HepG2 (cell line): ENCODE measurements around the gene MAN1B1. TPM values are rescaled to one million over a fixed set of nuclear protein-coding genes. Genes with fewer than 3 reads are reported as not detected.

Experiments used
- DNMT1 ChIP-seq: sonication (generic); formaldehyde crosslinking; IDR thresholded peaks from 2 replicates; pipeline ENCODE4 v1.5.1; 2020; ENCODE audit warnings: mild to moderate bottlenecking, missing genetic modification reagents
- EED ChIP-seq: sonication (generic); formaldehyde crosslinking; IDR thresholded peaks from 2 replicates; pipeline ENCODE4 v1.5.0; 2020; ENCODE audit warnings: mild to moderate bottlenecking, missing genetic modification reagents
- MLLT10 ChIP-seq: sonication (generic); formaldehyde crosslinking; IDR thresholded peaks from 2 replicates; pipeline ENCODE4 v1.4.0; 2020; ENCODE audit warnings: missing genetic modification reagents
- SSRP1 ChIP-seq: IDR thresholded peaks from 2 replicates; pipeline ENCODE4 v1.6.1; 2016; ENCODE audit warnings: control low read depth
- ZMYM3 ChIP-seq: sonication (generic); formaldehyde crosslinking; IDR thresholded peaks from 2 replicates; pipeline ENCODE4 v1.5.1; 2020; ENCODE audit warnings: mild to moderate bottlenecking, missing genetic modification reagents
- ZNF7 ChIP-seq: IDR thresholded peaks from 2 replicates; pipeline ENCODE4 v1.6.1; 2016; ENCODE audit warnings: missing biosample characterization, missing genetic modification reagents
- ZNF766 ChIP-seq: sonication (generic); formaldehyde crosslinking; IDR thresholded peaks from 2 replicates; pipeline ENCODE4 v1.5.0; 2020; ENCODE audit warnings: missing genetic modification reagents, borderline replicate concordance
- ZNF777 ChIP-seq: sonication (generic); formaldehyde crosslinking; IDR thresholded peaks from 2 replicates; pipeline ENCODE4 v1.4.0; 2020; ENCODE audit warnings: missing genetic modification reagents
- polyA plus RNA-seq, 8 experiments: library from polyadenylated mRNA; depleted of rRNA in 3 of 8; stranded (reverse) in 7 of 8; unstranded in 1 of 8; fragments of >200 nt; fragmentation: Illumina TruSeq in 4 of 8; extraction: Trizol in 4 of 8; gene quantifications; 2 replicates each; pipeline versions ENCODE4 v1.2.1 to v1.2.3, GENCODE V29; 2011 to 2016; ENCODE audit warnings: low read depth in 4 of 8, missing spikeins in 1 of 8, mixed read lengths in 1 of 8; ENCODE audit not compliant: insufficient read depth in 1 of 8
- total RNA-seq, 5 experiments: library from RNA; depleted of rRNA; stranded (reverse); fragments of >200 nt; fragmentation: Illumina TruSeq; extraction: Trizol; gene quantifications; 2 replicates each; pipeline ENCODE4 v1.2.3, GENCODE V29; 2016; ENCODE audit warnings: low read depth in 1 of 5
- TF ChIP-seq, protein P1 (sequence below): sonication (generic); formaldehyde crosslinking; IDR thresholded peaks from 2 replicates; pipeline ENCODE4 v1.5.0; 2020; ENCODE audit warnings: mild to moderate bottlenecking, missing genetic modification reagents
- TF ChIP-seq, protein P2 (sequence below): sonication (generic); formaldehyde crosslinking; IDR thresholded peaks from 2 replicates; pipeline ENCODE4 v1.4.0; 2020; ENCODE audit warnings: missing genetic modification reagents, borderline replicate concordance
- TF ChIP-seq, protein P3 (sequence below), 2 experiments: IDR thresholded peaks; 2 replicates each; pipeline ENCODE4 v1.6.1; 2011 to 2012; ENCODE audit warnings: low read length in 2 of 2, borderline replicate concordance in 1 of 2, low read depth in 1 of 2, mild to moderate bottlenecking in 1 of 2, moderate library complexity in 1 of 2
- TF ChIP-seq, protein P4 (sequence below): IDR thresholded peaks from 2 replicates; pipeline ENCODE4 v1.6.1; 2016; ENCODE audit warnings: mild to moderate bottlenecking, missing biosample characterization, missing genetic modification reagents
- TF ChIP-seq, protein P5 (sequence below): IDR thresholded peaks from 2 replicates; pipeline ENCODE4 v1.6.1; 2012; ENCODE audit warnings: inconsistent platforms
- TF ChIP-seq, protein P6 (sequence below): sonication (generic); formaldehyde crosslinking; conservative IDR thresholded peaks from 2 replicates; pipeline ENCODE4 v1.4.0; 2020; ENCODE audit warnings: mild to moderate bottlenecking, missing genetic modification reagents, moderate library complexity

Gene MAN1B1
- total and polyA plus RNA-seq, 2 of the 13 experiments (the other 11 are each of a cell fraction or from before 2014, with no cell fraction given), result 48.9 to 59.5 TPM

DNA sequence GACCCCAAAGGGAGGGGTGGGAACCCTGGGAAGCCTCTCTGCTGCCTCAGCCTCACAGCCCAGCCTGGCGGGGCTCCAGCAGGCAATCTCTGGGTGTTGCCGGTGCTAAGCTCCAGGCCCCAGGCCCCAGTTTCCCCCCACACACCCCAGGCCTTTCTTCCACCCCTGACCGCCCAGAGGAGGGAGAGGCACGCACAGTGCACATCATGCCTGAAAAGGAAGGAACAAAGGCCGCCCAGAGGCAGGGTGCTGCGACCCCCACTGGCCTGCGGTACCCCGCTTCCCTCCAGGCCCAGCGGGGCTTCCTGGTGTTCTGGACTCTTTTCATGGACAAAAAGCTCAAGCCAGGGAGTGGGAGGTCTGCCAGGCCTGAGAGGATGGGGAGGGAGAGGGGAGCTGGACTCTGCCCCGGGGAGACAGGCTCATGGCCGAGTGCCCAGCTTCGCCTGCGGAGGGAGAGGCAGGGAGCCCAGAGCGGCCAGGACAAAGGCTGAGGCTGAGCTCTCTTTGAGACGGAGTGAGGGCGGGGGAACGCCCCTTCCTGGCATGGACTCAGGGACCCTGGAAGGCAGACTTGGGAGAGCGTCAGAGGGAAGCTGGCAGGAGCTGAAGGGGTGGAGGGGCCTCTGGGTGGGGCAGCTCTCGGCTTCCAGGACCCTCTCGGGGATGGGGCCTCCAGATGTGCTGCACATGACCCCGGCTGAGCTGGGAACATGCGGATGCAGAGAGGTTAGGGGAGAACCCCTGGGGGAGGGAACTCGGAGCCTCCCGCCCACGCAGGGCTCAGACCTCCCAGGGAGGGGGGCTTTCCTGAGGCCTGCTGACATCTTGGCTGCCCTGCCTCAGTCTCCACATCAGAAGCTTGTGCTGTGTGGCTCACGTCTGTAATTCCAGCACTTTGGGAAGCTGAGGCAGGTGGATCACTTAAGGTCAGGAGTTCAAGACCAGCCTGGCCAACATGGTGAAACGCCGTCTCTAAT is 31.1 kb upstream of the MAN1B1 start (continued):
- TF ChIP-seq, protein P1, sequence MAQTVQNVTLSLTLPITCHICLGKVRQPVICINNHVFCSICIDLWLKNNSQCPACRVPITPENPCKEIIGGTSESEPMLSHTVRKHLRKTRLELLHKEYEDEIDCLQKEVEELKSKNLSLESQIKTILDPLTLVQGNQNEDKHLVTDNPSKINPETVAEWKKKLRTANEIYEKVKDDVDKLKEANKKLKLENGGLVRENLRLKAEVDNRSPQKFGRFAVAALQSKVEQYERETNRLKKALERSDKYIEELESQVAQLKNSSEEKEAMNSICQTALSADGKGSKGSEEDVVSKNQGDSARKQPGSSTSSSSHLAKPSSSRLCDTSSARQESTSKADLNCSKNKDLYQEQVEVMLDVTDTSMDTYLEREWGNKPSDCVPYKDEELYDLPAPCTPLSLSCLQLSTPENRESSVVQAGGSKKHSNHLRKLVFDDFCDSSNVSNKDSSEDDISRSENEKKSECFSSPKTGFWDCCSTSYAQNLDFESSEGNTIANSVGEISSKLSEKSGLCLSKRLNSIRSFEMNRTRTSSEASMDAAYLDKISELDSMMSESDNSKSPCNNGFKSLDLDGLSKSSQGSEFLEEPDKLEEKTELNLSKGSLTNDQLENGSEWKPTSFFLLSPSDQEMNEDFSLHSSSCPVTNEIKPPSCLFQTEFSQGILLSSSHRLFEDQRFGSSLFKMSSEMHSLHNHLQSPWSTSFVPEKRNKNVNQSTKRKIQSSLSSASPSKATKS, result peak; percentile 51; the same call in 1 of the 2 replicates
- TF ChIP-seq ZNF766 (CRISPR knock-in tag) (0 out of 2 replicates have a peak, but pooled peaks have one; percentile 70), ZMYM3 (CRISPR knock-in tag) (0 out of 2 replicates have a peak, but pooled peaks have one; percentile 62), EED (CRISPR knock-in tag) (no peak), MLLT10 (CRISPR knock-in tag) (no peak), ZNF7 (CRISPR knock-in tag) (no peak), SSRP1 (peak; percentile 52; the same call in 1 of the 2 replicates), DNMT1 (CRISPR knock-in tag) (no peak), ZNF777 (CRISPR knock-in tag) (no peak)
- TF ChIP-seq, protein P2, sequence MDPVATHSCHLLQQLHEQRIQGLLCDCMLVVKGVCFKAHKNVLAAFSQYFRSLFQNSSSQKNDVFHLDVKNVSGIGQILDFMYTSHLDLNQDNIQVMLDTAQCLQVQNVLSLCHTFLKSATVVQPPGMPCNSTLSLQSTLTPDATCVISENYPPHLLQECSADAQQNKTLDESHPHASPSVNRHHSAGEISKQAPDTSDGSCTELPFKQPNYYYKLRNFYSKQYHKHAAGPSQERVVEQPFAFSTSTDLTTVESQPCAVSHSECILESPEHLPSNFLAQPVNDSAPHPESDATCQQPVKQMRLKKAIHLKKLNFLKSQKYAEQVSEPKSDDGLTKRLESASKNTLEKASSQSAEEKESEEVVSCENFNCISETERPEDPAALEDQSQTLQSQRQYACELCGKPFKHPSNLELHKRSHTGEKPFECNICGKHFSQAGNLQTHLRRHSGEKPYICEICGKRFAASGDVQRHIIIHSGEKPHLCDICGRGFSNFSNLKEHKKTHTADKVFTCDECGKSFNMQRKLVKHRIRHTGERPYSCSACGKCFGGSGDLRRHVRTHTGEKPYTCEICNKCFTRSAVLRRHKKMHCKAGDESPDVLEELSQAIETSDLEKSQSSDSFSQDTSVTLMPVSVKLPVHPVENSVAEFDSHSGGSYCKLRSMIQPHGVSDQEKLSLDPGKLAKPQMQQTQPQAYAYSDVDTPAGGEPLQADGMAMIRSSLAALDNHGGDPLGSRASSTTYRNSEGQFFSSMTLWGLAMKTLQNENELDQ (CRISPR knock-in tag), result no peak
- TF ChIP-seq, protein P3, sequence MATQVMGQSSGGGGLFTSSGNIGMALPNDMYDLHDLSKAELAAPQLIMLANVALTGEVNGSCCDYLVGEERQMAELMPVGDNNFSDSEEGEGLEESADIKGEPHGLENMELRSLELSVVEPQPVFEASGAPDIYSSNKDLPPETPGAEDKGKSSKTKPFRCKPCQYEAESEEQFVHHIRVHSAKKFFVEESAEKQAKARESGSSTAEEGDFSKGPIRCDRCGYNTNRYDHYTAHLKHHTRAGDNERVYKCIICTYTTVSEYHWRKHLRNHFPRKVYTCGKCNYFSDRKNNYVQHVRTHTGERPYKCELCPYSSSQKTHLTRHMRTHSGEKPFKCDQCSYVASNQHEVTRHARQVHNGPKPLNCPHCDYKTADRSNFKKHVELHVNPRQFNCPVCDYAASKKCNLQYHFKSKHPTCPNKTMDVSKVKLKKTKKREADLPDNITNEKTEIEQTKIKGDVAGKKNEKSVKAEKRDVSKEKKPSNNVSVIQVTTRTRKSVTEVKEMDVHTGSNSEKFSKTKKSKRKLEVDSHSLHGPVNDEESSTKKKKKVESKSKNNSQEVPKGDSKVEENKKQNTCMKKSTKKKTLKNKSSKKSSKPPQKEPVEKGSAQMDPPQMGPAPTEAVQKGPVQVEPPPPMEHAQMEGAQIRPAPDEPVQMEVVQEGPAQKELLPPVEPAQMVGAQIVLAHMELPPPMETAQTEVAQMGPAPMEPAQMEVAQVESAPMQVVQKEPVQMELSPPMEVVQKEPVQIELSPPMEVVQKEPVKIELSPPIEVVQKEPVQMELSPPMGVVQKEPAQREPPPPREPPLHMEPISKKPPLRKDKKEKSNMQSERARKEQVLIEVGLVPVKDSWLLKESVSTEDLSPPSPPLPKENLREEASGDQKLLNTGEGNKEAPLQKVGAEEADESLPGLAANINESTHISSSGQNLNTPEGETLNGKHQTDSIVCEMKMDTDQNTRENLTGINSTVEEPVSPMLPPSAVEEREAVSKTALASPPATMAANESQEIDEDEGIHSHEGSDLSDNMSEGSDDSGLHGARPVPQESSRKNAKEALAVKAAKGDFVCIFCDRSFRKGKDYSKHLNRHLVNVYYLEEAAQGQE (IDR thresholded peaks at IDR 0.05; ENCODE audit: borderline replicate concordance in 1 of 2, low read depth in 1 of 2, low read length in 2 of 2), result no peak
- TF ChIP-seq, protein P4, sequence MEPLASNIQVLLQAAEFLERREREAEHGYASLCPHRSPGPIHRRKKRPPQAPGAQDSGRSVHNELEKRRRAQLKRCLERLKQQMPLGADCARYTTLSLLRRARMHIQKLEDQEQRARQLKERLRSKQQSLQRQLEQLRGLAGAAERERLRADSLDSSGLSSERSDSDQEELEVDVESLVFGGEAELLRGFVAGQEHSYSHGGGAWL (CRISPR knock-in tag), result no peak
- TF ChIP-seq, protein P5, sequence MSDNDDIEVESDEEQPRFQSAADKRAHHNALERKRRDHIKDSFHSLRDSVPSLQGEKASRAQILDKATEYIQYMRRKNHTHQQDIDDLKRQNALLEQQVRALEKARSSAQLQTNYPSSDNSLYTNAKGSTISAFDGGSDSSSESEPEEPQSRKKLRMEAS, result peak; percentile 55
- TF ChIP-seq, protein P6, sequence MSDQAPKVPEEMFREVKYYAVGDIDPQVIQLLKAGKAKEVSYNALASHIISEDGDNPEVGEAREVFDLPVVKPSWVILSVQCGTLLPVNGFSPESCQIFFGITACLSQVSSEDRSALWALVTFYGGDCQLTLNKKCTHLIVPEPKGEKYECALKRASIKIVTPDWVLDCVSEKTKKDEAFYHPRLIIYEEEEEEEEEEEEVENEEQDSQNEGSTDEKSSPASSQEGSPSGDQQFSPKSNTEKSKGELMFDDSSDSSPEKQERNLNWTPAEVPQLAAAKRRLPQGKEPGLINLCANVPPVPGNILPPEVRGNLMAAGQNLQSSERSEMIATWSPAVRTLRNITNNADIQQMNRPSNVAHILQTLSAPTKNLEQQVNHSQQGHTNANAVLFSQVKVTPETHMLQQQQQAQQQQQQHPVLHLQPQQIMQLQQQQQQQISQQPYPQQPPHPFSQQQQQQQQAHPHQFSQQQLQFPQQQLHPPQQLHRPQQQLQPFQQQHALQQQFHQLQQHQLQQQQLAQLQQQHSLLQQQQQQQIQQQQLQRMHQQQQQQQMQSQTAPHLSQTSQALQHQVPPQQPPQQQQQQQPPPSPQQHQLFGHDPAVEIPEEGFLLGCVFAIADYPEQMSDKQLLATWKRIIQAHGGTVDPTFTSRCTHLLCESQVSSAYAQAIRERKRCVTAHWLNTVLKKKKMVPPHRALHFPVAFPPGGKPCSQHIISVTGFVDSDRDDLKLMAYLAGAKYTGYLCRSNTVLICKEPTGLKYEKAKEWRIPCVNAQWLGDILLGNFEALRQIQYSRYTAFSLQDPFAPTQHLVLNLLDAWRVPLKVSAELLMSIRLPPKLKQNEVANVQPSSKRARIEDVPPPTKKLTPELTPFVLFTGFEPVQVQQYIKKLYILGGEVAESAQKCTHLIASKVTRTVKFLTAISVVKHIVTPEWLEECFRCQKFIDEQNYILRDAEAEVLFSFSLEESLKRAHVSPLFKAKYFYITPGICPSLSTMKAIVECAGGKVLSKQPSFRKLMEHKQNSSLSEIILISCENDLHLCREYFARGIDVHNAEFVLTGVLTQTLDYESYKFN (CRISPR knock-in tag), result peak; percentile 85
